ENCODE data around the gene NEU4.

NEU4 gene

DNA sequence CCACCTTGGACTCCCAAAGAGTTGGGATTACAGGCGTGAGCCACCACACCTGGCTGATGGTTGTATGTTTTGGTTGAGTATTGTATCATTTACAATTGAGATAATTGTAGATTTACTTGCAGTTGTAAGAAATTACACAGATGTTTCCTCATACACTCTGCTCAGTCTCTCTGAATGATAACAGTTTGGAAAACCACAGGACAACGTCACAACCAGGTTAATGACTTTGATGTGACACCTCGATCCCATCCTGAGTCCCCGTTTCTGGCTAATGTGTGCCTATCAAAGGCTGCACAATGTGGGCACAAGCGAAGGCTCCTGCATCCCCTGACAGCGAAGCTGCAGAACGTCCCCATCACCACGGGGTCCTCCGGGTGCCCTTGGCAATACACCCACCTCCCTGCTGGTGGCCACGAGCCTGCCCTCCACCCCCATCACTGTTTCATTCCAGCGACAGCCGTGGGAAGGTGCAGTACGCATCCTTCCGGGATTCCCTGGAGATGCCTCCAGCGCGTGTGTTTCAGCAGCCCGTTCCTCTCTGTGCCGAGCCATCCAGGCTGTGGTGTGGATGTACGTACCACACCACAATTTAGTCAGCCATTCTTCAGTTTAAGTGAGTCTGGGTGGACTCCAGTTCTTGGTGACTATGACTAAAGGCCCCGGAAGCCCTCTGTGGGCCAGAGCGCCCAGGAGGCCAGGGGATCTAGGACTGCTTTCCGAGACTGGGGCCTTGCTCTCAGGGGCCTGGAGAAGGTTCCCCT, 54.0 kb downstream of the NEU4 start:
- Histone ChIP-seq H3K4me1 (ENCODE audit: insufficient read depth, low read length) (peaks cover 9% of the 10 kb centered on the region), H3K27ac (ENCODE audit: low read depth, low read length) (no peak overlapping the region), H3K27me3 (ENCODE audit: control insufficient read depth in 1 of 2, insufficient read depth in 2 of 2, low read length in 2 of 2) (peaks cover 27 to 65% of the 10 kb centered on the region in 2 donors), H3K9ac (ENCODE audit: low read length) (no peak overlapping the region), H3K9me3 (ENCODE audit: low read length) (no peaks in the 10 kb centered on the region), H3K4me3 (ENCODE audit: low read depth in 1 of 2, low read length in 2 of 2) (no peak overlapping the region), H3K36me3 (ENCODE audit: insufficient read depth, low read length) (no peaks in the 10 kb centered on the region)

DNA sequence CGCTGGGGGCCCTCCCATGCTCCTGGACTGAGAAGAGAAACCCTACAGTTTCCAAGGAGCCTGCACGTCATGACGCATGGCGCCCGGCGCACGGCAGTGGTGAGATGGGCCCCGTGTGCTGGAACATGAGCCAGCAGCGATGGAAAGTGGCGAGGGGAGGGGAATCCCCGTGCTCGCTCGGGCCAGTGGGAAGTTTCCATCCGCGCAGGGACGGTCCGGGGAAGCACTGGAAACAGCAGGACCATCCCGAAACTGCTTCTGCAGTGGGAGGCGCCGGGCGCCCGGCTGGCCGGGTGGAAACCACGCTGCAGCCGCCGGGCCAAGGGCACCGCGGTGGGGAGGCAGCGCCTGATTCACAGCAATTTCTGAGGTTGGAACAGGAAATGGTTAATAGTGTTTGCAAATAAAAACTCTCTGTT, 54.6 kb downstream of the NEU4 start:
- Histone ChIP-seq H3K9ac (ENCODE audit: low read length) (no peak overlapping the region), H3K4me1 (ENCODE audit: insufficient read depth, low read length) (peaks cover 9% of the 10 kb centered on the region), H3K9me3 (ENCODE audit: low read length) (no peaks in the 10 kb centered on the region), H3K36me3 (ENCODE audit: insufficient read depth, low read length) (no peaks in the 10 kb centered on the region), H3K4me3 (ENCODE audit: low read depth in 1 of 2, low read length in 2 of 2) (no peak overlapping the region), H3K27me3 (ENCODE audit: control insufficient read depth in 1 of 2, insufficient read depth in 2 of 2, low read length in 2 of 2) (peaks cover 27 to 71% of the 10 kb centered on the region in 2 donors), H3K27ac (ENCODE audit: low read depth, low read length) (no peak overlapping the region)

DNA sequence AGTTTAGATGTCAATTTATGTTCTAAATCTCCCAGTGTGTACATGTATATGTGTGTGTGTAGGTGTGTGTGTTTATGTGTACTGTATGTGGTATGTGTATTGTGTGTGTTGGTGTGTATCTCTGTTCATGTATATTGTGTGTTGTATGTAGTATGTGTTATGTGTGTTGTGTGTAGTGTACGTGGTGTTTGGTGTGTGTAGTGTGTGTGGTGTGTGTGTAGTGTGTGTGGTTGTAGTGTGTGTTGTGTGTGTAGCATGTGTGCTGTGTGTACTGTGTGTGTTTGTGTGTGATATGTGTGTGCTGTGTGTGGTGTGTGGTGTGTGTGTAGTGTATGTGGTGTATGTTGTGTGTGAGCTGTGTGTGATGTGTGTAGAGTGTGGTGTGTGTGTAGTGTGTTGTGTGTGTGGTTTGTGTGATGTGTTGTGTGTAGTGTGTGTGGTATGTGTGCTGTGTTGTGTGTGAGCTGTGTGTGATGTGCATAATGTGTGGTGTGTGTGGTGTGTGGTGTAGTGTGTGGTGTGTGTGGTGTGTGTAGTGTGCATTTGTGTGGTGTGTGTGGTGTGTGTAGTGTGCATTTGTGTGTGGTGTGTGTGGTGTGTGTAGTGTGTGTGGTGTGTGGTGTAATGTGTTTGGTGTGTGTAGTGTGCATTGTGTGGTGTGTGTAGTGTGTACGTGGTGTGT, 55.3 kb downstream of the NEU4 start:
- H3K4me1 ChIP-seq (ENCODE audit: insufficient read depth, low read length), result peaks cover 9% of the 10 kb centered on the region
- H3K27me3 ChIP-seq (ENCODE audit: control insufficient read depth in 1 of 2, insufficient read depth in 2 of 2, low read length in 2 of 2), result peaks cover 27 to 69% of the 10 kb centered on the region in 2 donors

GRCh38 chr2:241864850-241865213, 55.8 kb downstream of the NEU4 start:
- Histone ChIP-seq H3K9ac (ENCODE audit: low read length) (no peak overlapping the region), H3K4me1 (ENCODE audit: insufficient read depth, low read length) (peaks cover 9% of the 10 kb centered on the region), H3K27ac (ENCODE audit: low read depth, low read length) (no peak overlapping the region), H3K9me3 (ENCODE audit: low read length) (no peaks in the 10 kb centered on the region), H3K27me3 (ENCODE audit: control insufficient read depth in 1 of 2, insufficient read depth in 2 of 2, low read length in 2 of 2) (peaks cover 27 to 69% of the 10 kb centered on the region in 2 donors), H3K36me3 (ENCODE audit: insufficient read depth, low read length) (no peaks in the 10 kb centered on the region), H3K4me3 (ENCODE audit: low read depth in 1 of 2, low read length in 2 of 2) (no peak overlapping the region)

More for the DNA sequence above, 55.3 kb downstream of the NEU4 start:
- no peaks in the 10 kb centered on the region for H3K9me3 ChIP-seq (ENCODE audit: low read length)
- H3K27ac ChIP-seq (ENCODE audit: low read depth, low read length), result no peak overlapping the region
- no peak overlapping the region for H3K9ac ChIP-seq (ENCODE audit: low read length)
- no peak overlapping the region for H3K4me3 ChIP-seq (ENCODE audit: low read depth in 1 of 2, low read length in 2 of 2)
- no peaks in the 10 kb centered on the region for H3K36me3 ChIP-seq (ENCODE audit: insufficient read depth, low read length)

- Histone ChIP-seq H3K4me3 (ENCODE audit: low read depth in 1 of 2, low read length in 2 of 2) (no peak overlapping the region), H3K9me3 (ENCODE audit: low read length) (no peaks in the 10 kb centered on the region), H3K36me3 (ENCODE audit: insufficient read depth, low read length) (no peaks in the 10 kb centered on the region), H3K27ac (ENCODE audit: low read depth, low read length) (no peak overlapping the region), H3K4me1 (ENCODE audit: insufficient read depth, low read length) (peaks cover 9% of the 10 kb centered on the region), H3K27me3 (ENCODE audit: control insufficient read depth in 1 of 2, insufficient read depth in 2 of 2, low read length in 2 of 2) (peaks cover 27 to 69% of the 10 kb centered on the region in 2 donors), H3K9ac (ENCODE audit: low read length) (no peak overlapping the region)
Measured at GRCh38 chr2:241865416-241865956, 56.5 kb downstream of the NEU4 start.

GRCh38 chr2:241865957-241866789, 57.2 kb downstream of the NEU4 start:
- H3K27ac ChIP-seq (ENCODE audit: low read depth, low read length), result no peak overlapping the region
- peaks cover 27 to 69% of the 10 kb centered on the region in 2 donors for H3K27me3 ChIP-seq (ENCODE audit: control insufficient read depth in 1 of 2, insufficient read depth in 2 of 2, low read length in 2 of 2)
- no peaks in the 10 kb centered on the region for H3K9me3 ChIP-seq (ENCODE audit: low read length)
- H3K4me1 ChIP-seq (ENCODE audit: insufficient read depth, low read length), result peaks cover 9% of the 10 kb centered on the region
- H3K36me3 ChIP-seq (ENCODE audit: insufficient read depth, low read length), result no peaks in the 10 kb centered on the region
- no peak overlapping the region for H3K9ac ChIP-seq (ENCODE audit: low read length)
- H3K4me3 ChIP-seq (ENCODE audit: low read depth in 1 of 2, low read length in 2 of 2), result no peak overlapping the region

Measured in muscle layer of colon (tissue), 2 donors.